Measurements from ENCODE around the gene LRMDA.

Gene LRMDA

DNA sequence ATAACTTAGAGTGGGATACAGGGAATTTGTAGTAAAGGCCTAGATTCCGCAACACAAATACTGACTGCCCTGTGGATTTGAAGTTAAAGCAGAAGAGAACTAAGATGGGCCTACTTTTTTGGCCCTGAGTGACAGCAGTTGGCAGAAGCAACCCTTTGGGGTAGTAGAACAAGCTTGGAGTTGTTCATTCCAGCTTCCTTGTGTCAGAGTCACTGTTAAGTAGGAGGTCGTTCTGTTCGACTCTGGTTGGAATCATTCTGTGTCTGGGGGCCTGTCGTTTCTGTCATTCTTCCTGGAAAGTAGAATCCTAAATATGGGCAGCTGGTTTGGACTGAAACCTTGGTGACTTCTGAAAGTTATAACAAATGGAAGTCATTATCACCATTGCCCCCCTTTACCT is 865.9 kb downstream of the LRMDA start:
- POLR2A ChIA-PET, result no interaction called here
- CTCF ChIA-PET, result no interaction called here
- TF ChIP-seq, protein P1, sequence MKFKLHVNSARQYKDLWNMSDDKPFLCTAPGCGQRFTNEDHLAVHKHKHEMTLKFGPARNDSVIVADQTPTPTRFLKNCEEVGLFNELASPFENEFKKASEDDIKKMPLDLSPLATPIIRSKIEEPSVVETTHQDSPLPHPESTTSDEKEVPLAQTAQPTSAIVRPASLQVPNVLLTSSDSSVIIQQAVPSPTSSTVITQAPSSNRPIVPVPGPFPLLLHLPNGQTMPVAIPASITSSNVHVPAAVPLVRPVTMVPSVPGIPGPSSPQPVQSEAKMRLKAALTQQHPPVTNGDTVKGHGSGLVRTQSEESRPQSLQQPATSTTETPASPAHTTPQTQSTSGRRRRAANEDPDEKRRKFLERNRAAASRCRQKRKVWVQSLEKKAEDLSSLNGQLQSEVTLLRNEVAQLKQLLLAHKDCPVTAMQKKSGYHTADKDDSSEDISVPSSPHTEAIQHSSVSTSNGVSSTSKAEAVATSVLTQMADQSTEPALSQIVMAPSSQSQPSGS (tag by site-specific recombination; IDR thresholded peaks at IDR 0.05; ENCODE audit: low read depth), result no peak
- TF ChIP-seq TCF7L2 (IDR thresholded peaks at IDR 0.05; ENCODE audit: borderline replicate concordance, low read depth, low read length), result no peak
- no peak for TF ChIP-seq IKZF3 (tag by site-specific recombination; IDR thresholded peaks at IDR 0.05)
- TF ChIP-seq ZNF248 (tag by site-specific recombination; IDR thresholded peaks at IDR 0.05), result no peak
- TF ChIP-seq ZEB2 (tag by site-specific recombination; IDR thresholded peaks at IDR 0.05), result no peak
- TF ChIP-seq ZNF221 (tag by site-specific recombination; IDR thresholded peaks at IDR 0.05; ENCODE audit: borderline replicate concordance), result no peak
- TF ChIP-seq GLIS2 (tag by site-specific recombination; IDR thresholded peaks at IDR 0.05), result no peak
- no peak for TF ChIP-seq ZNF366 (tag by site-specific recombination; conservative IDR thresholded peaks at IDR 0.05)

DNA sequence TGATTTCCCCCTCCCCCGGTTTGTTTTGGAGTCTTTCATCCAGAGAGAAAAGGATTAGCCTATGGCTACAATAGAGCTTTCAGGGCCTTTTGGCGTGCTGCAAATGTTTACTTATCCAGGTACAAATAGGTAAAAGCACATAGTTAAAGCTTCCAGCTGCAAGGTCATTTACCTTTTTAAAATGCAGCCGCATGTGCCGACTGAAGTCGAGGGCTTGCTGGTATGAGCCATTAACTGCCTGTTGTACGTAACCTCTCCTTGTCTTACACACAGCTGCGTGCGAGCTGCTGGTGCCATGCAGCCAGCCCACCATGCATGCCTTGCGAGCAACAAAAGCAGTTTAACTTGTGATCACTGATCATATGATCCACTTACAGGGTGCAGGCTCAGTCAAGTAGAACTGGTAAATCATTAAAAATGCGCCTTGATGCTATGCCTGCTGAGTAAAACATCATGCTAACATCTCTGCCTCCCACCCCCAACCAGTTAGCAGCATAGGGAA is 866.4 kb downstream of the LRMDA start:
- CTCF ChIA-PET, result no interaction called here
- POLR2A ChIA-PET, result no interaction called here
- TF ChIP-seq MYNN (tag by site-specific recombination; IDR thresholded peaks at IDR 0.05; ENCODE audit: borderline replicate concordance) (no peak), ZNF777 (tag by site-specific recombination; IDR thresholded peaks at IDR 0.05; ENCODE audit: borderline replicate concordance) (no peak), ZNF311 (tag by site-specific recombination; IDR thresholded peaks at IDR 0.05; ENCODE audit: borderline replicate concordance) (no peak), ZNF211 (tag by site-specific recombination; IDR thresholded peaks at IDR 0.05; ENCODE audit: low read depth) (no peak), ZNF621 (tag by site-specific recombination; IDR thresholded peaks at IDR 0.05) (no peak), ZSCAN30 (tag by site-specific recombination; IDR thresholded peaks at IDR 0.05) (no peak), ZNF600 (tag by site-specific recombination; IDR thresholded peaks at IDR 0.05) (no peak), ZNF670 (tag by site-specific recombination; IDR thresholded peaks at IDR 0.05; ENCODE audit: low read depth) (no peak)
- TF ChIP-seq, protein P2, sequence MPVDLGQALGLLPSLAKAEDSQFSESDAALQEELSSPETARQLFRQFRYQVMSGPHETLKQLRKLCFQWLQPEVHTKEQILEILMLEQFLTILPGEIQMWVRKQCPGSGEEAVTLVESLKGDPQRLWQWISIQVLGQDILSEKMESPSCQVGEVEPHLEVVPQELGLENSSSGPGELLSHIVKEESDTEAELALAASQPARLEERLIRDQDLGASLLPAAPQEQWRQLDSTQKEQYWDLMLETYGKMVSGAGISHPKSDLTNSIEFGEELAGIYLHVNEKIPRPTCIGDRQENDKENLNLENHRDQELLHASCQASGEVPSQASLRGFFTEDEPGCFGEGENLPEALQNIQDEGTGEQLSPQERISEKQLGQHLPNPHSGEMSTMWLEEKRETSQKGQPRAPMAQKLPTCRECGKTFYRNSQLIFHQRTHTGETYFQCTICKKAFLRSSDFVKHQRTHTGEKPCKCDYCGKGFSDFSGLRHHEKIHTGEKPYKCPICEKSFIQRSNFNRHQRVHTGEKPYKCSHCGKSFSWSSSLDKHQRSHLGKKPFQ (tag by site-specific recombination; IDR thresholded peaks at IDR 0.05), result no peak

More for the DNA sequence above, 865.9 kb downstream of the LRMDA start:
- Histone ChIP-seq H3K36me3 (ENCODE audit: control insufficient read depth in 2 of 2, insufficient read depth in 1 of 2, low read length in 2 of 2) (no peaks in the 10 kb centered on the region), H3K9me3 (ENCODE audit: control insufficient read depth, insufficient read depth, low read depth, low read length) (no peaks in the 10 kb centered on the region), H3K4me3 (ENCODE audit: low read depth, low read length) (no peak overlapping the region), H3K4me1 (ENCODE audit: control insufficient read depth, insufficient read depth, low read length) (no peaks in the 10 kb centered on the region), H3K27ac (ENCODE audit: extremely low read depth, low read depth, low read length) (no peak overlapping the region)

DNA sequence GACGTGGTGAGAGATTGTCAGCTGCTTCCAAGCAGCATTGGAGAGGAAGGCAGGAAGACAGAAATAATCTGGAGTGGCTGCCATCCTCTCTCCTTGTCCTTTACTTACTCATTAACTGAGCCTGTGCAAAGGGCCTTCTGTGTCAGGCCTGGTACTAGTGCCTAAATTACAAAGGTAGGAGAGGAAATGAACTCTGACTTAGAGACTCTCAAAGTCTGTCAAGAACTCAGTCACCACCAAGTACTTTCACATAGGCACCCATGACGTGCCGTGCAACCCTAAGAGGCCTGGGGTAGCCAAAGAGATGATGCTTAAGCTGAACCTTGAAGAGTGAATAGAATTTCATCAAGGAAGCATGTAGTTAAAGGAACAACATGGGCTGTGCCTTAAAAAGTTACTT is 866.9 kb downstream of the LRMDA start:
- H3K4me1 ChIP-seq (ENCODE audit: control insufficient read depth, insufficient read depth, low read length), result peaks cover 7% of the 10 kb centered on the region
- TF ChIP-seq TRIM28 (IDR thresholded peaks at IDR 0.05; ENCODE audit: borderline replicate concordance, low read length), result no peak
- no peak for TF ChIP-seq ZNF610 (tag by site-specific recombination; IDR thresholded peaks at IDR 0.05; ENCODE audit: borderline replicate concordance)
- no peak for TF ChIP-seq ZNF76 (tag by site-specific recombination; IDR thresholded peaks at IDR 0.05; ENCODE audit: borderline replicate concordance, low read depth)
- no peak for TF ChIP-seq ZNF521 (tag by site-specific recombination; IDR thresholded peaks at IDR 0.05)
- TF ChIP-seq ZNF426 (tag by site-specific recombination; IDR thresholded peaks at IDR 0.05), result no peak
- TF ChIP-seq ZNF266 (tag by site-specific recombination; IDR thresholded peaks at IDR 0.05; ENCODE audit: low read depth), result no peak
- TF ChIP-seq ZNF214 (tag by site-specific recombination; IDR thresholded peaks at IDR 0.05; ENCODE audit: borderline replicate concordance), result no peak
- no peak for TF ChIP-seq ZNF423 (tag by site-specific recombination; IDR thresholded peaks at IDR 0.05)
- no peak for TF ChIP-seq ZBTB48 (tag by site-specific recombination; IDR thresholded peaks at IDR 0.05)
- TF ChIP-seq, protein P3, sequence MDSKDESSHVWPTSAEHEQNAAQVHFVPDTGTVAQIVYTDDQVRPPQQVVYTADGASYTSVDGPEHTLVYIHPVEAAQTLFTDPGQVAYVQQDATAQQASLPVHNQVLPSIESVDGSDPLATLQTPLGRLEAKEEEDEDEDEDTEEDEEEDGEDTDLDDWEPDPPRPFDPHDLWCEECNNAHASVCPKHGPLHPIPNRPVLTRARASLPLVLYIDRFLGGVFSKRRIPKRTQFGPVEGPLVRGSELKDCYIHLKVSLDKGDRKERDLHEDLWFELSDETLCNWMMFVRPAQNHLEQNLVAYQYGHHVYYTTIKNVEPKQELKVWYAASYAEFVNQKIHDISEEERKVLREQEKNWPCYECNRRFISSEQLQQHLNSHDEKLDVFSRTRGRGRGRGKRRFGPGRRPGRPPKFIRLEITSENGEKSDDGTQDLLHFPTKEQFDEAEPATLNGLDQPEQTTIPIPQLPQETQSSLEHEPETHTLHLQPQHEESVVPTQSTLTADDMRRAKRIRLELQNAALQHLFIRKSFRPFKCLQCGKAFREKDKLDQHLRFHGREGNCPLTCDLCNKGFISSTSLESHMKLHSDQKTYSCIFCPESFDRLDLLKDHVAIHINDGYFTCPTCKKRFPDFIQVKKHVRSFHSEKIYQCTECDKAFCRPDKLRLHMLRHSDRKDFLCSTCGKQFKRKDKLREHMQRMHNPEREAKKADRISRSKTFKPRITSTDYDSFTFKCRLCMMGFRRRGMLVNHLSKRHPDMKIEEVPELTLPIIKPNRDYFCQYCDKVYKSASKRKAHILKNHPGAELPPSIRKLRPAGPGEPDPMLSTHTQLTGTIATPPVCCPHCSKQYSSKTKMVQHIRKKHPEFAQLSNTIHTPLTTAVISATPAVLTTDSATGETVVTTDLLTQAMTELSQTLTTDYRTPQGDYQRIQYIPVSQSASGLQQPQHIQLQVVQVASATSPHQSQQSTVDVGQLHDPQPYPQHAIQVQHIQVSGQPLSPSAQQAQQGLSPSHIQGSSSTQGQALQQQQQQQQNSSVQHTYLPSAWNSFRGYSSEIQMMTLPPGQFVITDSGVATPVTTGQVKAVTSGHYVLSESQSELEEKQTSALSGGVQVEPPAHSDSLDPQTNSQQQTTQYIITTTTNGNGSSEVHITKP (tag by site-specific recombination; IDR thresholded peaks at IDR 0.05), result no peak
- TF ChIP-seq ZNF473 (tag by site-specific recombination; IDR thresholded peaks at IDR 0.05), result no peak
- H3K27ac ChIP-seq (ENCODE audit: extremely low read depth, low read depth, low read length), result no peak overlapping the region
- no peak overlapping the region for H3K4me3 ChIP-seq (ENCODE audit: low read depth, low read length)
- POLR2A ChIA-PET, result no interaction called here
- no peaks in the 10 kb centered on the region for H3K9me3 ChIP-seq (ENCODE audit: control insufficient read depth, insufficient read depth, low read depth, low read length)
- CTCF ChIA-PET, result no interaction called here
- no peaks in the 10 kb centered on the region for H3K36me3 ChIP-seq (ENCODE audit: control insufficient read depth in 2 of 2, insufficient read depth in 1 of 2, low read length in 2 of 2)

More for the DNA sequence above, 866.4 kb downstream of the LRMDA start:
- Histone ChIP-seq H3K4me1 (ENCODE audit: control insufficient read depth, insufficient read depth, low read length) (peaks cover 3% of the 10 kb centered on the region), H3K9me3 (ENCODE audit: control insufficient read depth, insufficient read depth, low read depth, low read length) (no peaks in the 10 kb centered on the region), H3K27ac (ENCODE audit: extremely low read depth, low read depth, low read length) (no peak overlapping the region), H3K36me3 (ENCODE audit: control insufficient read depth in 2 of 2, insufficient read depth in 1 of 2, low read length in 2 of 2) (no peaks in the 10 kb centered on the region), H3K4me3 (ENCODE audit: low read depth, low read length) (no peak overlapping the region)
